ENCODE results near the gene GLRA3.

GRCh38 chr4:174739576-174739975, 89.5 kb downstream of the GLRA3 start:
- TF ChIP-seq CTCF (IDR thresholded peaks at IDR 0.05; ENCODE audit: control extremely low read depth in 1 of 3, insufficient read depth in 1 of 3, low read depth in 1 of 3, low read length in 3 of 3) (no peak), KDM5A (IDR thresholded peaks at IDR 0.05; ENCODE audit: low read length) (no peak), SIN3A (conservative IDR thresholded peaks at IDR 0.05 in 1 of 2, IDR thresholded peaks at IDR 0.05 in 1 of 2; ENCODE audit: low read depth in 1 of 2, low read length in 2 of 2) (no peak), EGR1 (IDR thresholded peaks at IDR 0.05; ENCODE audit: borderline replicate concordance, low read depth, low read length) (no peak), JUND (IDR thresholded peaks at IDR 0.05; ENCODE audit: low read length) (no peak)

All from H1 (cell line).